ENCODE data around the gene CD96.

Gene CD96, protein sequence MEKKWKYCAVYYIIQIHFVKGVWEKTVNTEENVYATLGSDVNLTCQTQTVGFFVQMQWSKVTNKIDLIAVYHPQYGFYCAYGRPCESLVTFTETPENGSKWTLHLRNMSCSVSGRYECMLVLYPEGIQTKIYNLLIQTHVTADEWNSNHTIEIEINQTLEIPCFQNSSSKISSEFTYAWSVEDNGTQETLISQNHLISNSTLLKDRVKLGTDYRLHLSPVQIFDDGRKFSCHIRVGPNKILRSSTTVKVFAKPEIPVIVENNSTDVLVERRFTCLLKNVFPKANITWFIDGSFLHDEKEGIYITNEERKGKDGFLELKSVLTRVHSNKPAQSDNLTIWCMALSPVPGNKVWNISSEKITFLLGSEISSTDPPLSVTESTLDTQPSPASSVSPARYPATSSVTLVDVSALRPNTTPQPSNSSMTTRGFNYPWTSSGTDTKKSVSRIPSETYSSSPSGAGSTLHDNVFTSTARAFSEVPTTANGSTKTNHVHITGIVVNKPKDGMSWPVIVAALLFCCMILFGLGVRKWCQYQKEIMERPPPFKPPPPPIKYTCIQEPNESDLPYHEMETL

DNA sequence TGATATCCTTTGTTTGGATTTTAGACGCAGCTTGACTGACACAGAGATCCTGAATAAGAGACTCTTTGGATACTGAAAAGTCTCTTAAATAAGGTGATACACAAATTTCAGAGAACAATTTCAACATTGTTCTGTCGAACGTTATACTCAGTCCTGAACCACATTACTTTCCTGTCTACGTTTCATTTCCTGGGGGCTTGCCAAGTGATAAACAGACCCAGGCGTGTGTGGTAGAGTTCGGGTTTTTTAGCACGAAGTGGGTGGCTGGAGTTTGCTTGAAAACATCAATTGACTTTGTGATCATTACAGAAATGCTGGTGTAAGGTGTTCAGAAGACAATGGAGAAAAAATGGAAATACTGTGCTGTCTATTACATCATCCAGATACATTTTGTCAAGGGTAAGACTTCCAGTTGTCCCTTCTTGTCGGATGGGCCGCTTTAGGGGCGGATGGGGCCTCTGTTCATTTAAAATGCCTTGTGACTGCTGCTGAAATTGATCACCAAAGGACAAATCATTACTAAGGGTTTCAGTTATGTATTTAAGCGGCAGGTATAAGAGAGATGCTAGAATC, at the start of gene CD96:
Gene CD96, plus strand, starts transcription at position 287 of the 573 bp plus-strand sequence. Its CDS starts 52 bp downstream, at position 339.
- no peak for DNase-seq (ENCODE audit: extremely low read depth, low read depth)
- TF ChIP-seq CTCF (IDR thresholded peaks at IDR 0.05; ENCODE audit: low read depth, low read length): no peak

- DNase-seq (ENCODE audit: extremely low read depth, low read depth): no peak
- no peak for TF ChIP-seq CTCF (IDR thresholded peaks at IDR 0.05; ENCODE audit: low read depth, low read length)
Observed at GRCh38 chr3:111493276-111493675, 48.7 kb upstream of the CD96 start.

GRCh38 chr3:111496894-111497559, 45.0 kb upstream of the CD96 start:
- no peak for DNase-seq (ENCODE audit: extremely low read depth, low read depth)
- TF ChIP-seq CTCF (IDR thresholded peaks at IDR 0.05; ENCODE audit: low read depth, low read length): no peak

- DNase-seq (ENCODE audit: extremely low read depth, low read depth): no peak
- TF ChIP-seq CTCF (IDR thresholded peaks at IDR 0.05; ENCODE audit: low read depth, low read length): no peak
Observed at GRCh38 chr3:111498022-111498421, 44.0 kb upstream of the CD96 start.

GRCh38 chr3:111506435-111506834, 35.6 kb upstream of the CD96 start:
- no peak for DNase-seq (ENCODE audit: extremely low read depth, low read depth)

DNA sequence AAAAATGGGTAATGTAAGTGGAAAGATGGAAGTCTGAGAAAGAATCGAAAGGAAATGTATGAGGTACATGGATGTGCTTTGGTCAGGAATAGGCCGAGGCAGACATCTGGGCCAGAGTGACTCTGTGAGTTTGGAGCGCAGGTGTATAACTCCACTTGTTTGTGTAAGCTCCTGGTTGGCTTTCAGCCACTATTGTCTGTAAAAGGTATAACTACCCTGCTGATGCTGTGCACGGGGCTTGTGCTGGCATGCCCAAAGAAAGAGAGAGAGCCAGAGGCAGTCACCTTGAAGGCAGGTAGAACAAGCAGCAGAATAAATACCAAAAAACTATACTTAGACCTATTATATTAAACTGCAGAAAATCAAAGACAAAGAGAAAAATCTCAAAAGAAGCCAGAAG, 32.7 kb upstream of the CD96 start:
- TF ChIP-seq CTCF (IDR thresholded peaks at IDR 0.05; ENCODE audit: low read depth, low read length): no peak
- DNase-seq (ENCODE audit: extremely low read depth, low read depth): no peak

More at GRCh38 chr3:111506435-111506834, 35.6 kb upstream of the CD96 start:
- no peak for TF ChIP-seq CTCF (IDR thresholded peaks at IDR 0.05; ENCODE audit: low read depth, low read length)

Data from AG09319 (cell line).